Measurements from ENCODE around the gene CAPN12. TPM values are rescaled to one million over a fixed set of nuclear protein-coding genes. Genes with fewer than 3 reads are reported as not detected.

Gene CAPN12
- total RNA-seq, 4 donors from 2014 or later: 0.83 to 2.1 (median 1.6) TPM

- 94% methylated on average over 11 of the region's 15 CpGs for WGBS
These were observed 2.6 kb downstream of the CAPN12 start for GRCh38 chr19:38741670-38742069.

DNA sequence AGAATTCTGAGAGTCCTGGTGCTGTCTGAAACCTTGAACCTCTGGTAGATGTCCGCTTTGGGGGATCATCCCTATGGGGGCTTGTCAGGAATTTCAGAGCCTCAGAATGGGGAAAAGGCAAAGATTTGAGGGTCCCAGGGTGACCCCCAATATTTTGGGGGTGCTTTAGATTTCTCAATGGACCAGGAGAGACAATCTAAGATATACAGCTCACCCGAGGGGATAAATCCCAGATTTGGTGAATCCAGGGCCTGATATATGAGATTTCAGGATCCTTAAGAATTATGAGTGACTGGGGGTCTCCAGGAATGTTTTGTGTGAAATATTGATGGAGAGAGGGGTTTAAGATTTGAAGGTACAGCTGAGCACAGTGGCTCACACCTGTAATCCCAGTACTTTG, 3.3 kb downstream of the CAPN12 start:
- intact Hi-C loops (cut with DNase I): no loop called here
- peaks cover 7 to 16% (median 14%) of the 10 kb centered on the region in 4 donors for H3K4me1 ChIP-seq
- H3K36me3 ChIP-seq: no peaks in the 10 kb centered on the region
- DNase-seq (ENCODE audit: extremely low spot score): no peak
- H3K4me3 ChIP-seq: no peak overlapping the region
- TF ChIP-seq POLR2A (IDR thresholded peaks at IDR 0.05; ENCODE audit: low read depth) (no peak), POLR2AphosphoS5 (IDR thresholded peaks at IDR 0.05) (no peak), CTCF (IDR thresholded peaks at IDR 0.05) (no peak), EP300 (IDR thresholded peaks at IDR 0.05) (no peak)
- H3K27me3 ChIP-seq: no peaks in the 10 kb centered on the region
- H3K9me3 ChIP-seq: no peaks in the 10 kb centered on the region
- no peak overlapping the region for H3K27ac ChIP-seq (replicated peaks in 1 of 4)
- 100% methylated on average over 2 of the region's 2 CpGs for whole genome bisulfite sequencing

More at GRCh38 chr19:38741670-38742069, 2.6 kb downstream of the CAPN12 start:
- intact Hi-C loops (cut with DNase I): no loop called here
- Histone ChIP-seq H3K4me3 (no peak overlapping the region), H3K36me3 (no peaks in the 10 kb centered on the region), H3K27me3 (no peaks in the 10 kb centered on the region), H3K4me1 (peaks cover under 1 to 9% (median 7%) of the 10 kb centered on the region in 4 donors), H3K27ac (replicated peaks in 1 of 4) (no peak overlapping the region), H3K9me3 (no peaks in the 10 kb centered on the region)
- no peak for TF ChIP-seq POLR2A (IDR thresholded peaks at IDR 0.05; ENCODE audit: low read depth)
- TF ChIP-seq EP300 (IDR thresholded peaks at IDR 0.05): no peak
- DNase-seq (ENCODE audit: extremely low spot score): peak; percentile 85

GRCh38 chr19:38740257-38740592, 4.0 kb downstream of the CAPN12 start:
- Histone ChIP-seq H3K9me3 (no peaks in the 10 kb centered on the region), H3K36me3 (no peaks in the 10 kb centered on the region), H3K4me1 (peaks cover 8 to 19% (median 16%) of the 10 kb centered on the region in 4 donors), H3K27me3 (no peaks in the 10 kb centered on the region), H3K27ac (replicated peaks in 1 of 4) (no peak overlapping the region), H3K4me3 (no peak overlapping the region)
- TF ChIP-seq EP300 (IDR thresholded peaks at IDR 0.05): no peak
- 93% methylated on average over 8 of the region's 9 CpGs for WGBS
- intact Hi-C loops (cut with DNase I): no loop called here
- no peak for DNase-seq (ENCODE audit: extremely low spot score)

DNA sequence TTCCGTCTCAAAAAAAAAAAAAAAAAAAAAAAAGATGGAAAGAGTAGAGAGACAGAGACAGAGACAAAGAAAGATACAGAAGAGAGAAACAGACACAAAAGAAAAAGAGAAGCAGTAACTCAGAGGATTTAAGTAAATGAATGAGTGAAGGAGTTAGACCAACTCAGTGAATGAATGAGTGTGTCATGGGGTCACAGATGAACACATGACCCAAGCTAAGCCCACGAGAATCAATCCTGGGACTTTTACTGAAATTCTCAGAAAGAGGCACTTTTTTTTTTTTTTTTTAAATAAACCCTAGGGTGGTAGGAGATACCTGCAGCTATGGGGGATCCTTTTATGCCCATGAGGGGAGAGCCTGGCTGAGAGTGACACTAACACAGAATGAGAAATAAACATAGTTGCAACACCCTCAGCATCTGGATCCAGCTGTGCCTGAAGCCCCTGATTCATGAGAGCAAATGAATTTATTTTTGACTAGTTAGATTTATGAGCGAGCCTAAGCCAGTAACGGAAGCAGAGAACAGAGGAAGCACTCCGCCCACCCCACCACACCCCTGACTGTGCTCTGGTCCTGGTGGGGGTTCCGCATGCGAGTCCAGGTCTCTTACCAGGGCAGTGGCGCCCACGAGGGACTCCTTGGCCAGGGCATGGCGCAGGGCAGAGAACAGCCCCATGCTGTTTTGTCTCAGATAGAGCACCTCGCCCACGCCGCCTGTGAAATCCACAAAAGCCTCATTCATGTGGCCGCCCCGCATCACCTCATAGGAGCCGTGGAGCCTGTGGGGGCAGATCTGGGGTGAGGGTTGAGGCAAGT, 4.6 kb downstream of the CAPN12 start:
- H3K4me3 ChIP-seq: no peak overlapping the region
- H3K27me3 ChIP-seq: no peaks in the 10 kb centered on the region
- H3K36me3 ChIP-seq: no peaks in the 10 kb centered on the region
- no peak for TF ChIP-seq POLR2AphosphoS5 (IDR thresholded peaks at IDR 0.05)
- TF ChIP-seq POLR2A (IDR thresholded peaks at IDR 0.05; ENCODE audit: low read depth): no peak
- no peak for TF ChIP-seq CTCF (IDR thresholded peaks at IDR 0.05)
- no peak for TF ChIP-seq EP300 (IDR thresholded peaks at IDR 0.05)
- 77% methylated on average over 15 of the region's 16 CpGs for WGBS
- H3K27ac ChIP-seq (replicated peaks in 1 of 4): no peak overlapping the region
- no peaks in the 10 kb centered on the region for H3K9me3 ChIP-seq
- DNase-seq (ENCODE audit: extremely low spot score): no peak
- peaks cover 10 to 25% (median 18%) of the 10 kb centered on the region in 4 donors for H3K4me1 ChIP-seq
- intact Hi-C loops (cut with DNase I): no loop called here

DNA sequence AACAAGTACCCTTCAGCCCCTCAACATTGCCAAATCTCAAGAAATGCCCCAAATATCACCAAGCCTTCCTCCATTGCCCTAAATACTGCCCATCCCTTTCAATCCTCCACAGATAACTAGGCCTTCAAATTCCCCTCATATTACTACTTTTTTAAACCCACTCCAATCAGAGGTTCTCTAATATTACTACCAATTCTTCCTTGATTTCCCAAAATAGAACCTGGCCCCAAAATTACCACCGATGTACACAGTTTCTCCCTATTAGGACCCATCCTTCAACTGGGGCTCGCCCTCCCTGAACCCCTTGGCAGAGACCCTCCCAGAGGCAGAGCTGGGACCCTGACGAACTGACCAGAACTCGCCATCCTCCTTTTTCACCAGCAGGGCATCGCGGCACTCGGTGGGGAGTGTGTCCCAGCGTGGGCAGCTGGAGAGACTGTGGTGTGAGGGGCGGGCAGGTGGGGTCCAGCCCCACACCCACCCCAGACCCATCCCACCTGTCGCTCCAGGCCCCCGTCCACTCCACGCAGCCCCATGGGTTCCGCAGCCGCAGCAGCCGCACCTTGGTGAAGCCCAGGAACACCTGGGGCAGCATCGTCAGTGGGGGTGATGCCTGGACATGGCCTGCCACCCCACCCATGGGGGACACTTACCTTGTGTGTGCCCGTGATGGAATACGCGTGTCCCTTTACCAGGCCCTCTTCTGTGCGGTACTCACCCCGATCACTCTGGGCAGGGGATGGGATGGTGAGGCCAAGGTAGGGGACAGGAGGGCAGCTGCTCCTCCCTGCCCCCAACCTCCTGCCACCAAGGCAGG, 6.1 kb downstream of the CAPN12 start:
- Histone ChIP-seq H3K4me1 (peaks cover 15 to 40% (median 27%) of the 10 kb centered on the region in 4 donors), H3K36me3 (no peaks in the 10 kb centered on the region), H3K4me3 (no peak overlapping the region), H3K9me3 (no peaks in the 10 kb centered on the region), H3K27me3 (no peaks in the 10 kb centered on the region), H3K27ac (replicated peaks in 1 of 4) (no peak overlapping the region)
- DNase-seq (ENCODE audit: extremely low spot score): no peak
- no peak for TF ChIP-seq POLR2AphosphoS5 (IDR thresholded peaks at IDR 0.05)
- no peak for TF ChIP-seq CTCF (IDR thresholded peaks at IDR 0.05)
- no peak for TF ChIP-seq EP300 (IDR thresholded peaks at IDR 0.05)
- no peak for TF ChIP-seq POLR2A (IDR thresholded peaks at IDR 0.05; ENCODE audit: low read depth)
- WGBS: over 99% methylated on average over 13 of the region's 21 CpGs
- intact Hi-C loops (cut with DNase I): no loop called here

Data from esophagus muscularis mucosa (tissue), 4 donors.